GM21529 (cell line): ENCODE measurements around the gene ARSI.

ENCODE experiments used
- ATAC-seq: cut with Tn5 transposase; IDR thresholded peaks from one replicate; pipeline ENCODE4 v1.9.1; 2021; ENCODE audit not compliant: unreplicated experiment

The ARSI gene

GRCh38 chr5:150309101-150309885 lies 6.6 kb upstream of the ARSI start:
- no peak for ATAC-seq

- ATAC-seq, result no peak
Observed at GRCh38 chr5:150307617-150308426, 5.1 kb upstream of the ARSI start.

DNA sequence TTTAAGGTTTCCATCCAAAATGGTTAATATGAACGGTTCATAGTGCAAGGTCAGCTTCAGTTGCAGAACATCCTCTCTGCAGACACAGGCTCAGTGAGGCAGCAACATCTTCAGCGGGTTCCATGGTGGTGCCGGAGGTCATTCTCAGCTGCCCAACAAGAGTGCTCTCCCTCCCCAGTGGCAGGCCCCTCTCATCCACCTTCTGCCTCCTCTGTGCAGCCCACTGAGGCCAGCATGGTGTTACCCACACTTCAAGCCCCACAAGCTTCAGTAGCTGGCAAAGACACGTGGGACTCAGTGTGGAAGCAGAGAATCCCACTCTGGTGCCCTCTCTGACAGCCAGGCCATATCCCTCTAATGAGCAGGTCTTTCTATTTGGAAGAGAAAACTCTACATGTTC lies 4.1 kb upstream of the ARSI start:
- no peak for ATAC-seq

- ATAC-seq, result no peak
Observed at GRCh38 chr5:150305557-150305956, 2.9 kb upstream of the ARSI start.

DNA sequence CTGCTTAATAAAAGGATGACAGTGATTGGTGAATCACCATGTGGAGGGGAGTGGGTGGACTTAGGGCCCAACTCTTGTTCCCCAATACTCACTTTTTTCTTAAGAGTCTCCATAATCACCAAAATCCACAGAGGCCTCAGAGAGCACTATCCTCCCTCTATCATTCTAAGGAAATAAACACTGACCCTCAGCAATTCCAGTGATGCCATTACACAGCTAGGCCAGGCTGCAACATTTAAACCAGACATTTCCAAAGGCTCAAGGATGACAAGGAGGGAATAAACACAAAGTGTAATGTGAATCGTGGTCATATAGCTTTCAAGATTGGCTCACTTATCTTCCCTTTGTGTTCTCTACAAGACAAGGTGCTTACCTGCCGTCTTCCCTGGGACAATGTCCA lies 2.4 kb upstream of the ARSI start:
- no peak for ATAC-seq

GRCh38 chr5:150304481-150305081 lies 1.9 kb upstream of the ARSI start:
- no peak for ATAC-seq

- no peak for ATAC-seq
Observed at GRCh38 chr5:150303660-150304386, 1.1 kb upstream of the ARSI start.

GRCh38 chr5:150303070-150303615 lies 438 bp upstream of the ARSI start:
- ATAC-seq, result no peak

GRCh38 chr5:150301901-150302300 lies 804 bp downstream of the ARSI start:
- ATAC-seq, result no peak

DNA sequence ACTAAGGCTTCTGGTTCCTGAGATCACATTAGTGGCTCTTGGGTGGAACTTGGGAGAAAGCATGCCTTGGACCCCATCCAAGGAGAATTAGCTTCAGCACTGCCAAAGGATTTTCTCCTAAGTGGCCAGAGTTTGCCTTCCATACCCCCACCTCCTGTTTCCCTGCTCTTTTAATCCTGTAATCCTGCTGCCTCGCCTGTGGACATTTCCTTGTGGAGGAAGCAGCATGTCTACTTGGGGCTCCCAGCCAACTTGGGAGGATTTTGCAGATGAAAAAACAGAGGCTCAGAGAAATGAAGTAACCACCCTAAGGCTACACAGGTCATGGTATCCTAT lies 1.6 kb downstream of the ARSI start:
- no peak for ATAC-seq

DNA sequence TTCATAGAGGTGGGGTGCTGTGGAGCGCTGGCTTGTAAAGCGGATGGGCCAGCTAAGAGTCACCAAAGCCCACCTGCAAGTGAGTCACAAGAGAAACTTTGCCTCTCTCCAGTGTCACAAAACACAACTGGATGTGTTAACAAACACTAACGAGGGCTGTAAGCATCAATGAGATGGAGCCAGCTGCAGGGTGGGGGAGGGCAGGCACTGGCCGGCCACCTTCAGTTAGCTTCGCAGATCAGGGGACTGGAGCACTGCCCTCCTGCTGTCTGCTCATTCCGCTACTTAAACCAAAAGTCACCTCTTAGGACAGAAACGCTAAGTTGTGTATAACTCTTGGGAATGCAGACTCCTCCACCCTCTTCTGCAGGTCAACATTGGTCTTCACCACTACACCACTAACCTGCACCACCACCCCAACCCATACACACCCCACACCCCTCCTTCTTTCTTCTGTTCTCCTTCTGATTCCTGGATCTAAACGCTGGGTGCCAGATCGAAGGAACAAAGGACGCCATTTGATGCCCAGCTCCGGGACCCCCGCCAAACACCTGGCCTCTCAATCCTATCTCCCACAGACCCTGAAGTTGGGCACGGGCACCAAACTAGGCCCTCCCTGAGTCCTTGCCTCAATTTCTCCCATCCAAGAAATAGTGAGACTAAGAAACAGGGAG lies 2.1 kb downstream of the ARSI start:
- ATAC-seq, result no peak

DNA sequence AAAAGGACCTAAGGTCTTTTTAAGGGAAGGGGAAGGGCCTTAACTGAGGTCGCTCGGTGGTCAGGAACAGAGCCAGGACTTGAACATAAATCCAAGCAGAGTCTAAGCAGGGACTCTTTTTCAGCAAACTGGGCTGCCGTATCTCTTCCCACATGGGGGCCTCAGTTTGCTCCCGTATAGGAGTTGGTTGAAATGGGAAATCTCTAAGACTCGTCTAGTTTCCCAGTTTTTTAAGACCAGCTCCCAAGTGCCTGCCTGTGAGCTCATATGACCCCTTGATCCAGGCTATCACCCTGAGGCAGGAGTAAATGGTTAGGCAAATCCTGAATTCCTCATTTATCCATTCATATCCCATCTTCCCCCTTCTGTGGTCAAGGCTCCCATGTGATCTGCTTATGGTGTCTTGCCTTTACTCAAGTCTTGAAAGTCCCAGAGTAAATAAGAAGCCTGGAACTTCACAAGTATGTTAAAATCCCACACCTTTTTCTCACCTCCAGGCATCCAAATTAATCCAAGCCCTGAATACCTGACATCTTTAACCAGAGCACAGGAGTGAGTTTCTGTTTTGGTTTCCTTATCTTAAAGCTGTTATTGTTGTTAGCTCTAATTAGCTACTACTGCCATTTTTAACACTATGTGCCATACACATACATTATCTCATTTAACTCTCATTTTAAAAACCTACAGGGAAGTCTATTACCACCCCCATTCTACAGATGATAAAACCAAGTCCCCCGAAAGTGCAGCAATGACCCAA lies 3.0 kb downstream of the ARSI start:
- ATAC-seq, result no peak

DNA sequence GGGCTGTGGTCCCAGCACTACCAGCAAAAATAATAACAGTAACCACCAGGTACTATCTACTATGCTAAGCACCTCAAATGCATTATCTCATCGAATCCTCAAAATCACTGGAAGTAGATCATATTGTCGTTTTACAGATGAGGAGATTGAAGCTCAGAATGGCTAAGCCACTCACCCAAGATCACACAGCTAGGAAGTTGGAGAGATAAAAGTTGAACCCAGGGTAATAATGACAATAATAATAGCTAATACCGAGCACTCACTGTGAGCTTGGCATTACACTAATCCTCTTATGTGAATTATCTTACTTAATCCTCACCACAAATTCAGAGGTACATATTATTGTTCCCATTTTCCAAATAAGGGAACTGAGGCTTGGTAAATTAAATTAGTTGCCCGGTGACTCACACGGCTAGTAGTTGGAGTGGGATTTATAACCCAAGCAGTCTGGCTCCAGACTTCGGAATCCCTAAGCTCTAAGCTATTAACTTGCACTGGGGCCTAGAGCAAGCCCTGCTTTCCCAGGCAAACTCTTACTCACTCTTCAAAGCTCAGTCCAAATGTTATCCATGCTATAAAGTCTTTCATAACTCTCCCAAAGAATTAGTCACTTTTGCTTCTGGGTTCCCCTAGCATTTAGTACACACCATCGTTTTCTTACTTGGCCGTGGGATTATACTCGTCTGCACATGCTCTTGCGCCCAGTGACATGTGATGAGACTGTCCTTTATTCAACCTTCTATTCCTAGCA lies 3.8 kb downstream of the ARSI start:
- ATAC-seq, result no peak

DNA sequence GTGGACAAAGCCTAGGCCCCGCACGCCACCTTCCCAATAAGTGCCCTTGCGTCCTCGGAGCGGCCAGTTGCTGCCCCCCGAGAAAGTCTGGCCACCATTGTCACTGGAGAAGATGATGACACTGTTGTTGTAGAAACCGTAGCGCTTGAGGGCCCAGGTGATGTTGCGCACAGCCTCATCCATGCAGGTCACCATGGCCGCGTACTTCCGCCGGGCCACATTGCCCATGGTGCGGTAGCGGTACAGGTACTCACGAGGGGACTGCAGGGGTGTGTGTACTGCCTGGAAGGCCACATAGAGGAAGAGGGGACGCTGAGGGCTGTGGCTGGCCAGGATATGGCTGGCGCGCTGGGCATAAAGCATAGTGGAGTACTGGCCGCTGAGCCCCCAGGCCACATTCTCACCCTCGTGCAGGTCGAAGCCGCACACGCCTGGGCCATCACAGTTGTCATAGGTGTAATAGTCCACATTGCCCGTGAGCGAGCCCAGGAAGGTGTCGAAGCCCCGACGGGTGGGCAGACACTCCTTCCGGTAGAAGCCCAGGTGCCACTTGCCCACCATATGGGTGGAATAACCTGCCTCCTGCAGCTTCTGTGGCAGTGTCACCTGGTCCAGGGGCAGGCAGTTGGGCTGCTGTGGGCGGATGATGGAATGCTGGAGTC lies 4.6 kb downstream of the ARSI start:
- no peak for ATAC-seq

DNA sequence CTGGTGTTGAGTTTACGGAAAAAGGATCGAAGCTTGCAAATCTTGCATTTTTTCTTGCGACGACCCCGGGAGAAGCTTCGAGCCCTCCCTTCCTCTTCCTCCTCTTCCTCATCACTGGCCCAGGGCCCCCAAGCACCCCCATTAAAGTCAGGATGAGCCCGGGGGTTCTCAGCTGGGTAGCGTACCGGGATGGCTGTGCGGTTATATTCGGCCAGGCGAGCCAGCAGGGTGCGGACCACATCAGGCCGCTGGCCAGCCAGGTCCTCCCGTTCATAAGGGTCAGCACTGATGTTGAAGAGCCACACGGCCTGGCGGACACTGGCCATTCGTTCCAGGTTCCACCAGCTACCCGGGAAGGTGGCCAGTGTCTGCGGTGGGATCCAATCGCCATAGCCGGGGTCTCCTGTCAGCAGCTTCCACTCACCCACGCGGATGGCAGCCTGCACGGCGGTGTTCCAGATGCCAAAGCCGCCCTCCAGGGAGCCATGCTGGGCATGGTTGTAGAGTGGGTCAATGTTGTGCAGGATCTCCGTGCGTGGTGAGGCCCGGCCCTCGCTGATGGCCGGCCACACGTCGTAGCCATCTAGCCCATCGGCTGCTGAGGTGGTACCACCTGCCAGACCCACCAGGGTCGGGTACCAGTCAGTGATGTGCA lies 5.3 kb downstream of the ARSI start:
- no peak for ATAC-seq

- ATAC-seq, result no peak
Observed at GRCh38 chr5:150296496-150296895, 6.2 kb downstream of the ARSI start.

- no peak for ATAC-seq
Observed at GRCh38 chr5:150295741-150296486, 6.8 kb downstream of the ARSI start.
